Measurements from ENCODE around the gene GLCE.
"Not testable (repeated sequence)": the region's sequence is repeated elsewhere in the genome, so short reads cannot be mapped to it uniquely, and the experiment has no call there.

Gene GLCE

GRCh38 chr15:69299451-69299886 lies 139.0 kb downstream of the GLCE start:
- H3K9ac ChIP-seq (ENCODE audit: low read length): no peak overlapping the region
- no peaks in the 10 kb centered on the region for H3F3A ChIP-seq (ENCODE audit: insufficient read depth)
- no peak overlapping the region for H3K4me3 ChIP-seq (ENCODE audit: insufficient read depth, low read length, poor library complexity, severe bottlenecking)
- no peak overlapping the region for H3K4me2 ChIP-seq (ENCODE audit: low read depth, low read length, poor library complexity, severe bottlenecking)
- H3K27me3 ChIP-seq (ENCODE audit: low read length): no peaks in the 10 kb centered on the region
- no peaks in the 10 kb centered on the region for H3K9me3 ChIP-seq (ENCODE audit: insufficient read depth, low read length)
- TF ChIP-seq EZH2phosphoT487 (conservative IDR thresholded peaks at IDR 0.05; ENCODE audit: low read length) (no peak), CTCF (IDR thresholded peaks at IDR 0.05; ENCODE audit: insufficient read depth, low read length, poor library complexity, severe bottlenecking) (no peak)
- H3K27ac ChIP-seq (ENCODE audit: low read depth, low read length): no peak overlapping the region
- no peaks in the 10 kb centered on the region for H3K36me3 ChIP-seq (ENCODE audit: low read length)
- no peaks in the 10 kb centered on the region for H3K9me2 ChIP-seq (replicated peaks; ENCODE audit: insufficient read depth, low read length)
- H2AFZ ChIP-seq (ENCODE audit: low read depth, low read length, severe bottlenecking): no peak overlapping the region
- H3K79me2 ChIP-seq (ENCODE audit: insufficient read depth, low read length): no peaks in the 10 kb centered on the region
- no peaks in the 10 kb centered on the region for H4K20me1 ChIP-seq (ENCODE audit: low read depth, low read length)

GRCh38 chr15:69299943-69300588 lies 139.6 kb downstream of the GLCE start:
- Histone ChIP-seq H3K9me3 (ENCODE audit: insufficient read depth, low read length) (no peaks in the 10 kb centered on the region), H3K9me2 (replicated peaks; ENCODE audit: insufficient read depth, low read length) (no peaks in the 10 kb centered on the region), H2AFZ (ENCODE audit: low read depth, low read length, severe bottlenecking) (no peak overlapping the region), H3F3A (ENCODE audit: insufficient read depth) (no peaks in the 10 kb centered on the region), H3K4me2 (ENCODE audit: low read depth, low read length, poor library complexity, severe bottlenecking) (no peak overlapping the region), H3K27me3 (ENCODE audit: low read length) (no peaks in the 10 kb centered on the region), H3K9ac (ENCODE audit: low read length) (no peak overlapping the region), H4K20me1 (ENCODE audit: low read depth, low read length) (no peaks in the 10 kb centered on the region), H3K27ac (ENCODE audit: low read depth, low read length) (no peak overlapping the region), H3K4me3 (ENCODE audit: insufficient read depth, low read length, poor library complexity, severe bottlenecking) (no peak overlapping the region), H3K79me2 (ENCODE audit: insufficient read depth, low read length) (no peaks in the 10 kb centered on the region), H3K36me3 (ENCODE audit: low read length) (no peaks in the 10 kb centered on the region)
- TF ChIP-seq CTCF (IDR thresholded peaks at IDR 0.05; ENCODE audit: insufficient read depth, low read length, poor library complexity, severe bottlenecking) (no peak), EZH2phosphoT487 (conservative IDR thresholded peaks at IDR 0.05; ENCODE audit: low read length) (no peak)

GRCh38 chr15:69301101-69301500 lies 140.7 kb downstream of the GLCE start:
- not testable (repeated sequence) for H3K27me3 ChIP-seq (ENCODE audit: low read length); H3K4me3 ChIP-seq (ENCODE audit: insufficient read depth, low read length, poor library complexity, severe bottlenecking); H3K9me2 ChIP-seq (replicated peaks; ENCODE audit: insufficient read depth, low read length); H2AFZ ChIP-seq (ENCODE audit: low read depth, low read length, severe bottlenecking); H3K9me3 ChIP-seq (ENCODE audit: insufficient read depth, low read length); H3K79me2 ChIP-seq (ENCODE audit: insufficient read depth, low read length); H3F3A ChIP-seq (ENCODE audit: insufficient read depth); H3K4me2 ChIP-seq (ENCODE audit: low read depth, low read length, poor library complexity, severe bottlenecking); H4K20me1 ChIP-seq (ENCODE audit: low read depth, low read length); H3K9ac ChIP-seq (ENCODE audit: low read length); H3K36me3 ChIP-seq (ENCODE audit: low read length); H3K27ac ChIP-seq (ENCODE audit: low read depth, low read length)

- H3K4me3 ChIP-seq (ENCODE audit: insufficient read depth, low read length, poor library complexity, severe bottlenecking); H3K9ac ChIP-seq (ENCODE audit: low read length); H3K27ac ChIP-seq (ENCODE audit: low read depth, low read length): not testable (repeated sequence)
Measured at GRCh38 chr15:69302087-69302486, 141.7 kb downstream of the GLCE start.

More at GRCh38 chr15:69302087-69302486, 141.7 kb downstream of the GLCE start:
- not testable (repeated sequence) for H3K27me3 ChIP-seq (ENCODE audit: low read length); H4K20me1 ChIP-seq (ENCODE audit: low read depth, low read length); H3F3A ChIP-seq (ENCODE audit: insufficient read depth); H3K36me3 ChIP-seq (ENCODE audit: low read length); H3K79me2 ChIP-seq (ENCODE audit: insufficient read depth, low read length); H3K4me2 ChIP-seq (ENCODE audit: low read depth, low read length, poor library complexity, severe bottlenecking); H3K9me3 ChIP-seq (ENCODE audit: insufficient read depth, low read length); H2AFZ ChIP-seq (ENCODE audit: low read depth, low read length, severe bottlenecking); H3K9me2 ChIP-seq (replicated peaks; ENCODE audit: insufficient read depth, low read length)

Measured in SU-DHL-6 (cell line).